ENCODE results near the gene PITX3.
A peak's percentile ranks its signal among the peaks of the same experiment; 100 is the strongest.

PITX3 gene

GRCh38 chr10:102241444-102242117 is at the start of gene PITX3:
TSS of gene PITX3 (minus strand) at chr10:102241512. CDS start at chr10:102232080, 9,432 bp downstream.
- DNase-seq = peak; percentile 98

GRCh38 chr10:102289840-102290239 is 48.5 kb upstream of the PITX3 start:
- DNase-seq = no peak

DNA sequence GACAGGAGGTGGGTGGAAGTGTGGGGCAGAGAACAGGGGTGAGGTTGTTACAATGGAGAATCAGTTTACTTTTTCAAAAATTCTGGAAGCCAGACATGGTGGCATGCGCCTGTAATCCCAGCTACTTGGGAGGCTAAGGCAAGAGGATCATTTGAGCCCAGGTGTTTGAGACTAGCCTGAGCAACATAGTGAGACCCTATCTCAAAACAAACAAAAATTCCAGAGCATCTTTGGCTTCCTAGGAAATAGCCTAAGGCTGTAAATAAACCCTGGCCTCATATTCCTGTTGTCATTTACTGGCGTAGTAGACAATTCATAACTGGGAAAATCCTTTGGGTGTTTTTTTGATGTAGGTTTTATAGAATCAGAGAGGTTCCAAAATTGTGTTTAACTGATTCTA is 48.0 kb upstream of the PITX3 start:
- DNase-seq = no peak

DNA sequence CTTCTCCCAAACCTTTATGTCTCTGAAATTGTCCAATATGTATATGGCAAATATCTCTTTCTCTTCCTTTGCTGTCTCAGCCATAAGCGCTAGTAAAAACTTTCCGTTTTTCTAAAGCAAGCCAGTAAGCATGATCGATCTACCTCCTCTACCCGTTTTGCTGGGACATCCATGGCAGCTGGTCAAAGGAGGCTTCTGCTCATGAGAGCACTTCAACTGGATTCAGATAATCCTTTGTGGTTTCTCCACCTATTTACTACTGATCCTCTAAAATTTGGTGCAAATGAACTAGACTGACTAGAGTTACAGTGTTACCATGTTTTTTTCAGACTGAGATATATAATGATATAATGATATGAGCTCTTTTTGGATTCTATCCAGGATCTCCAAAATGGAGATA is 46.7 kb upstream of the PITX3 start:
- no peak for DNase-seq

DNA sequence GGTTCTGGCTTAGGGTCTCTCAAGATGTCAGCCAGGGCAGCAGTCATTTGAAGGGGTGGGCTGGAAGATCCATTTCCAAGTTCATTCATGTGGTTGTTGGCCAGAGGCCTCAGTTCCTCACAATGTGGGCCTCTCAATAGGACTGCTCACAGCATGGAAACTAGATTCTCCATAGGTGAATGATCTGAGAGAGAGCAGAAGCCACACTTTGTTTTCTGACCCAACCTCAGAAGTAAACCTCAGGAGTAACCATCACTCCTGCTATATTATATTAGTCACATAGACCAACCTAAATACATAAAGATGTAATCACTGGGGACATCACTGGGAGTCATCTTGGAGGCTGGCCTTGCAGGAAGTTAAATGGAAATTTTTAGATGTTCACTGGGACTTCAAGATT is 46.2 kb upstream of the PITX3 start:
- DNase-seq = no peak

DNA sequence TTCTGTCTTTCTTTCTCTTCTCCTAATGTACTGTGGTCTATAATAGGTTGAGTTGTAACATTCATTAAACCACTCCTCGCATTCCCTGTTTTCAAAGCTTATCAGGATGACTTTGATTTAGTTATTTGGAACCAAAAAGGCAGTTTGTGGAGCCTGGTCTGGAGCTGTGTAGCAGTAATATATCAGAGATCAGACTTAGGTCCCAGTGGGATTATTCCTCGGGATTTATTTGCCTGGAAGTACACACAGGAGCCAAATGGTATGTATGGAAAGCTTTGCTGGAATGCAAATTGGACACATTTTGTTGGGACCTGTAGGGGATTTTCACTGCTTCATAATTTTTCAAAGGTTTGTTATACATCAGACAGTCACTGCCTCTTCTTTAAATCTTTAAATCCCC is 44.9 kb upstream of the PITX3 start:
- no peak for DNase-seq

- no peak for DNase-seq
Observed at GRCh38 chr10:102285133-102285532, 43.8 kb upstream of the PITX3 start.

GRCh38 chr10:102284531-102284930 is 43.2 kb upstream of the PITX3 start:
- DNase-seq = no peak

DNA sequence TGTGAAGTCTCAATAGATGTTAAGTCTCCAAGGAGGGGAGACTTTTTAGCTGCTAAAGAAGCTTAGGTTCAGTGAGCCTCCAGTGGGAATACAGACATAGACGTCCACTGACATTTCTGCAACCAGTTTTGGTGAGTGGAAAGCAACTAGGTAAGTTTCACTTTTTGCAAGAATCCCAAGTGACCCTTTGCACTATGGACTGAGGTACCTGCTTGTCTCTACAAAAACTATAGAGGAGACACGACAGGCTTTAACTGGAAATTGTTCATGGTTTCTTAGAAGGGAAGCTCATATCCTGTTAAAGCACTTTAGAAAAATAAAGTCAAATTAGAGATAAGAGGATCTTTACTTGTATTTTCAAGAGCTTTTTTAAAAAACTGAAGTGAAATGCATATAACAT is 42.6 kb upstream of the PITX3 start:
- DNase-seq = no peak

DNA sequence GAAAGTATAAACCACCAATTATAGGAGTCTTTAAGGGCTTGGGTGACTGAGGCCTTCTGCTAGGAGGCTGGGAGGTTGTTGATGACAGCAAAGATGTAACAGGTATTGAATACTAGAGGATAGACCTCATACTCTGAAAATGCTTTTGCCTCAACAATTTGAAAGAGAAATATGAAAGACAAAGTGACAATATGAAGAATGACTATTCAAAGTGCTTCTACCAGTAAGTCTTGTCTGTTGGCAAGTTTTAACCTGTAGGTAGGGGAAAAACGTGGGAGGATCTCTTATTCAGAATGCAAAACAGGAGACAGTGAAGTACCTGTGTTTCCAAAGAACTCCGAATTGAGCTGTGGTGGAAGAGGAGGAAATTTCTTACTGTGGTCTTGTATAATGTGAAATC is 42.2 kb upstream of the PITX3 start:
- DNase-seq = no peak

- peak; percentile 49 for DNase-seq
Observed at GRCh38 chr10:102281102-102281487, 39.8 kb upstream of the PITX3 start.

GRCh38 chr10:102280397-102281101 is 39.2 kb upstream of the PITX3 start:
- DNase-seq = no peak

DNA sequence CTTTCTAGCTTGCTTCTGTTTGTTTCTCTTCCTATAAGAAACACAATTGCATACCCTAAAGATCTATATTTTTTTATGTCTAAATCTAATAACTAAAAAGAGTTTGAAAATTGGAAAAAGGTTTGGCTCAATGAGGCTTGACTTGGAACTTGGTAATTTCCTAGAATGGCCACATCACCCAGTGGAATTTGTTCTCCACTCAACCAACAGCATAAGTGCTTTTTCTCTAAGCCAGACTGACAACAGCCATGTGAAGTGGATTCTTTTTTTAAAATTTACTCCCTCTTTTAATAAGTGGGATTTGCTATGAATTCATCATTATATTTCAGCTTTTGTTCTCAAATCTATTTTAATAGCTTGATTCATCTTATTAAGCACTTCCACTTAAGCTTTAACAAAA is 37.8 kb upstream of the PITX3 start:
- DNase-seq = no peak

GRCh38 chr10:102275343-102275742 is 34.0 kb upstream of the PITX3 start:
- DNase-seq = no peak

DNA sequence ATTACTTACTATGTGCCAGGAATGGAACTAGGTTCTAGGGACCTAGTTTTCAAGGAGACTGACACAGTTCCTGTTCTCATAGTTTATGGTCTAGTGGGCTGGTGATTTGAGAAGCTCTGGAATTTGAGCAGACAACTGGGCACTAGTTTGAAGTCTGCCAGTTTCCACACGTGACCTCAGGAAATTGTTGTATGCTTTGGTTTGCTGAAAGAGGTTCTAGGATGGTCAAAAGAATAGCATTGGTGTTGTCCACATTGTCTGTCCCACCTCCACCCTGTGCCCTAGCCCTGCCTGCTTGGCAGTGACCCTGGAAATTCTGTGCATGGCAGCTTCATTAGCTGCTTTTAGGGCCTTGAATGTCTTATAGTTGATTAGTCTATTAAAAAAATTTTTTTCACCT is 32.8 kb upstream of the PITX3 start:
- DNase-seq = no peak

- no peak for DNase-seq
Observed at GRCh38 chr10:102269017-102269416, 27.7 kb upstream of the PITX3 start.

GRCh38 chr10:102268375-102268888 is 27.1 kb upstream of the PITX3 start:
- no peak for DNase-seq

- DNase-seq = no peak
Observed at GRCh38 chr10:102267748-102268147, 26.4 kb upstream of the PITX3 start.

DNA sequence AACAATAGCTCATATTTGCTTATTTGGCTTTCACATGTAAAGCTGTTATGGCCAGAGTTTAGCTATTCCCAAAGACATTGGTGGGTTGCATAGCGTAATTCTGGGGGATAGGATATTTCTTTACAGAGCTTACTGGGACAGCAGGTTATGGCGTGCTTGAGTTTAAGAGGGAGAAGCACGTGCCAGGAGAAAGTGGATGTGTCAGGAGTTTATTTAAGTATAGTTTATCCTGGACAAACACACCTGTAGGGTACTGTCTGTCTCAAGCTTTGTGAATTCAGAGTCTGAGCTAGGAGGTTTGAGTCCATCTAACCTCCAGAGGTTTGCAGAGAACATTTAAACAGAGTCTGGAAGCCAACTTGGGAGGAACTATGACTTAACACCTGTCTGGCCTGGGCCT is 25.4 kb upstream of the PITX3 start:
- no peak for DNase-seq

DNA sequence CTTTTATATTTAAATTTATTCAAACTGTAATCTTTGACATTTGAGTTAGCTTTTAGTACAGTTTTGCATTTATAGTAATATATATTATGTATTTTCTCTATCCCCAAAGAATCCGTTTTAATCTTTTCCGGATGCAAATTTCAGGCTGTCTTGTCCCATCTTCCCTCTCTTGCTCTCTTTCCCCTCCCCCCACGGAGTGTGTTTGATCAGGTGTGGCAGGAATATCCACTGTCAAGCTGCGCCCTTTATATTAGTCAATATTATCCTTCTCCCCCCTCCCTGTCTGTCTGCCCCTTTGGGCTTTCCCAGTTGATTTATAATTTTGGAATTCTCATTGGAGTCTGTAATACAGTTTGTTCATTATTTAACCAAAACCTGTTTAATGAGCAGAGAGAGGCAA is 23.1 kb upstream of the PITX3 start:
- no peak for DNase-seq

DNA sequence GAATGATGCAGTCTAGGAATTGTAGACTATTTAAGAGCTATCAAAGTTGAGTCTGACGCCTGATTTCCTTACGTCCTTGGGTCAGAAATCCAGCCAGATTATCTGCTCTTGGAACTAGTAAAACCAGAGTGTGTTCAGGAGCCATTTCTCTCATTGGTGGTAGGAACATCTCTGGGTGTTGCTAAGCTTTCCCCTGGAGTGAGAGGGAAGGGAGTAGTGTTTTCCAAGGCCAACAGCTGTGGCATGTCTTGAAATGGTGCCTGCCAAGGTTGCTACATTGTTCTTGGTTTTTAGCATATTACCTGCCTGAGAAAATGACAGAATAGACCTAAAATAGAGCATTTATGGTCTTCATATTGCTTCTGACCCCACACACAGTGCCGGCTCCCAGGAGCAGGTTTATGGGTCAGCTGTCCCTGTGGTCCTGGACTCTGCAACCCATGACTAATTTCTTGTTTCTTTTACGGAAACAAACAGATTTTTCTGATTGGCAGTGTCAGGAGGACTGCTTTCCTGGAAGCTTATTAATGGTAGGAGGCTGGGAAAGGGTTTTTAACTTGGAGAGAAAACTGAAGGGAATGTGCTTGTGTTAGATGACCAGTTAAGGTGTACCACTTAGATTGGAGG is 21.5 kb upstream of the PITX3 start:
- DNase-seq = no peak

GRCh38 chr10:102261842-102262241 is 20.5 kb upstream of the PITX3 start:
- no peak for DNase-seq

GRCh38 chr10:102261196-102261595 is 19.9 kb upstream of the PITX3 start:
- no peak for DNase-seq

GRCh38 chr10:102255404-102255803 is 14.1 kb upstream of the PITX3 start:
- no peak for DNase-seq

All from hematopoietic multipotent progenitor cell treated with erythropoietin and hydrocortisone succinate and interleukin-3 and kit ligand, for 4 days (in vitro differentiated cells).